H9 (cell line): ENCODE data around the gene SPRYD3. TPM values are rescaled to one million over a fixed set of nuclear protein-coding genes. Genes with fewer than 3 reads are reported as not detected.

Experiments
- DNase-seq: peaks from one replicate; pipeline ENCODE4 v3.0.0-alpha.2; 2017
- H2AFZ ChIP-seq: one replicate; pipeline ENCODE4 v1.6.1; 2013; ENCODE audit warnings: mild to moderate bottlenecking, low read length, control low read depth, moderate library complexity
- H2AK5ac ChIP-seq: 2 replicates; pipeline ENCODE4 v1.6.1; 2013; ENCODE audit warnings: low read length, control low read depth, mixed read lengths; ENCODE audit not compliant: insufficient read length
- H2BK120ac ChIP-seq: one replicate; pipeline ENCODE4 v1.6.1; 2013; ENCODE audit warnings: low read depth, mild to moderate bottlenecking, low read length, control low read depth, inconsistent platforms; ENCODE audit not compliant: poor library complexity, severe bottlenecking
- H2BK12ac ChIP-seq: 2 replicates; pipeline ENCODE4 v1.6.1; 2013; ENCODE audit warnings: low read length, control low read depth, mixed read lengths, low read depth; ENCODE audit not compliant: insufficient read length
- H2BK15ac ChIP-seq: 2 replicates; pipeline ENCODE4 v1.6.1; 2013; ENCODE audit warnings: low read depth, low read length, control low read depth
- H2BK20ac ChIP-seq: one replicate; pipeline ENCODE4 v1.6.1; 2013; ENCODE audit warnings: low read depth, mild to moderate bottlenecking, low read length, control low read depth, inconsistent platforms; ENCODE audit not compliant: poor library complexity, severe bottlenecking
- H2BK5ac ChIP-seq: 2 replicates; pipeline ENCODE4 v1.6.1; 2013; ENCODE audit warnings: low read length, control low read depth, mixed read lengths; ENCODE audit not compliant: insufficient read length
- H3K14ac ChIP-seq: 2 replicates; pipeline ENCODE4 v1.6.1; 2013; ENCODE audit warnings: low read length, control low read depth; ENCODE audit not compliant: insufficient read depth
- H3K18ac ChIP-seq: 2 replicates; pipeline ENCODE4 v1.6.1; 2013; ENCODE audit warnings: low read depth, mild to moderate bottlenecking, mixed read lengths, low read length, control low read depth; ENCODE audit not compliant: insufficient read length
- H3K23ac ChIP-seq: 2 replicates; pipeline ENCODE4 v1.6.1; 2013; ENCODE audit warnings: low read length, control low read depth, mixed read lengths, low read depth; ENCODE audit not compliant: insufficient read length
- H3K23me2 ChIP-seq: 2 replicates; pipeline ENCODE4 v1.6.1; 2013; ENCODE audit warnings: low read depth, mild to moderate bottlenecking, mixed read lengths, low read length, control low read depth; ENCODE audit not compliant: insufficient read length, poor library complexity, severe bottlenecking
- H3K27ac ChIP-seq: 2 replicates; pipeline ENCODE4 v1.5.1; 2013; ENCODE audit warnings: low read length, control low read depth, mixed read lengths, low read depth; ENCODE audit not compliant: insufficient read length
- H3K27me3 ChIP-seq: 2 replicates; pipeline ENCODE4 v1.6.1; 2013; ENCODE audit warnings: low read length, control low read depth, inconsistent platforms; ENCODE audit not compliant: insufficient read depth
- H3K4ac ChIP-seq: 2 replicates; pipeline ENCODE4 v1.6.1; 2013; ENCODE audit warnings: low read depth, mild to moderate bottlenecking, control low read depth, inconsistent platforms, low read length, moderate library complexity
- H3K4me1 ChIP-seq: 2 replicates; pipeline ENCODE4 v1.6.1; 2013; ENCODE audit warnings: low read length, control low read depth, inconsistent platforms; ENCODE audit not compliant: insufficient read depth
- H3K4me2 ChIP-seq: 2 replicates; pipeline ENCODE4 v1.6.1; 2013; ENCODE audit warnings: low read length, control low read depth, mixed read lengths; ENCODE audit not compliant: insufficient read length, insufficient read depth
- H3K56ac ChIP-seq: 2 replicates; pipeline ENCODE4 v1.6.1; 2013; ENCODE audit warnings: low read depth, mild to moderate bottlenecking, mixed read lengths, low read length, control low read depth; ENCODE audit not compliant: insufficient read length
- H3K79me1 ChIP-seq: 2 replicates; pipeline ENCODE4 v1.6.1; 2013; ENCODE audit warnings: low read depth, mild to moderate bottlenecking, moderate library complexity, low read length, control low read depth, inconsistent platforms; ENCODE audit not compliant: insufficient read depth, poor library complexity, severe bottlenecking
- H3K79me2 ChIP-seq: 2 replicates; pipeline ENCODE4 v1.6.1; 2013; ENCODE audit warnings: low read length, control low read depth, inconsistent platforms; ENCODE audit not compliant: insufficient read depth
- H3K9ac ChIP-seq: 2 replicates; pipeline ENCODE4 v1.6.1; 2013; ENCODE audit warnings: low read length, control low read depth, mixed read lengths; ENCODE audit not compliant: insufficient read length; ENCODE audit errors: extremely low read depth
- H3K9me3 ChIP-seq: one replicate; pipeline ENCODE4 v1.6.1; 2013; ENCODE audit warnings: low read depth, low read length, inconsistent platforms; ENCODE audit not compliant: control insufficient read depth
- H3T11ph ChIP-seq: one replicate; pipeline ENCODE4 v1.6.1; 2013; ENCODE audit warnings: mild to moderate bottlenecking, low read length, control low read depth, inconsistent platforms
- H4K20me1 ChIP-seq: one replicate; pipeline ENCODE4 v1.6.1; 2013; ENCODE audit not compliant: control insufficient read depth, insufficient read length, insufficient read depth
- H4K5ac ChIP-seq: 2 replicates; pipeline ENCODE4 v1.6.1; 2013; ENCODE audit warnings: low read depth, mild to moderate bottlenecking, mixed read lengths, low read length, control low read depth; ENCODE audit not compliant: insufficient read length
- H4K8ac ChIP-seq: replicated peaks from 2 replicates; pipeline ENCODE4 v1.6.1; 2013; ENCODE audit warnings: low read length, control low read depth, mixed read lengths, low read depth; ENCODE audit not compliant: insufficient read length
- H4K91ac ChIP-seq: 2 replicates; pipeline ENCODE4 v1.6.1; 2013; ENCODE audit warnings: low read depth, mild to moderate bottlenecking, moderate library complexity, mixed read lengths, low read length, control low read depth; ENCODE audit not compliant: insufficient read length
- H3K27ac Mint-ChIP-seq, 3 experiments: 2 replicates in 2 of 3; 3 replicates in 1 of 3; pipeline ENCODE4 v1.8.0; 2020 to 2021; ENCODE audit warnings: mixed read lengths in 3 of 3, mild to moderate bottlenecking in 1 of 3, moderate library complexity in 1 of 3
- H3K27me3 Mint-ChIP-seq: 2 replicates; pipeline ENCODE4 v1.8.0; 2021; ENCODE audit warnings: low read depth, mild to moderate bottlenecking, moderate library complexity, mixed read lengths
- H3K36me3 Mint-ChIP-seq, 3 experiments: 2 replicates in 2 of 3; 3 replicates in 1 of 3; pipeline ENCODE4 v1.8.0; 2020 to 2021; ENCODE audit warnings: low read depth in 3 of 3, mixed read lengths in 3 of 3; ENCODE audit not compliant: insufficient read depth in 1 of 3
- H3K4me1 Mint-ChIP-seq, 2 experiments: 2 replicates each; pipeline ENCODE4 v1.8.0; 2020; ENCODE audit warnings: mixed read lengths in 2 of 2
- H3K4me3 Mint-ChIP-seq, 2 experiments: 2 replicates in 1 of 2; 3 replicates in 1 of 2; pipeline ENCODE4 v1.8.0; 2020 to 2021; ENCODE audit warnings: mild to moderate bottlenecking in 2 of 2, mixed read lengths in 2 of 2, moderate library complexity in 1 of 2
- H3K9me3 Mint-ChIP-seq, 2 experiments: 2 replicates in 1 of 2; 3 replicates in 1 of 2; pipeline ENCODE4 v1.8.0; 2020; ENCODE audit warnings: mild to moderate bottlenecking in 2 of 2, mixed read lengths in 2 of 2, moderate library complexity in 1 of 2
- WGBS: extraction: QIAGEN DNeasy Blood & Tissue Kit; methylation state at CpG from one replicate; pipeline ENCODE4 v1.1.7; 2013; ENCODE audit warnings: missing lambda C conversion rate, low lambda C conversion rate, mixed read lengths; ENCODE audit not compliant: insufficient read length; ENCODE audit errors: extremely low coverage; 5-methylcytosine and 5-hydroxymethylcytosine counted together
- total RNA-seq: library from RNA; stranded (reverse); gene quantifications from 2 replicates; pipeline ENCODE4 v1.2.1, GENCODE V29; 2021
- TF ChIP-seq, protein P1 (sequence below): fragments of 200-600 bp; sonication (generic); conservative IDR thresholded peaks from 3 replicates; pipeline ENCODE4 v1.8.0; 2021; ENCODE audit warnings: antibody characterized with exemption, mild to moderate bottlenecking

SPRYD3 gene
- total RNA-seq, 1 experiment from 2014 or later, result 6.5 TPM

DNA sequence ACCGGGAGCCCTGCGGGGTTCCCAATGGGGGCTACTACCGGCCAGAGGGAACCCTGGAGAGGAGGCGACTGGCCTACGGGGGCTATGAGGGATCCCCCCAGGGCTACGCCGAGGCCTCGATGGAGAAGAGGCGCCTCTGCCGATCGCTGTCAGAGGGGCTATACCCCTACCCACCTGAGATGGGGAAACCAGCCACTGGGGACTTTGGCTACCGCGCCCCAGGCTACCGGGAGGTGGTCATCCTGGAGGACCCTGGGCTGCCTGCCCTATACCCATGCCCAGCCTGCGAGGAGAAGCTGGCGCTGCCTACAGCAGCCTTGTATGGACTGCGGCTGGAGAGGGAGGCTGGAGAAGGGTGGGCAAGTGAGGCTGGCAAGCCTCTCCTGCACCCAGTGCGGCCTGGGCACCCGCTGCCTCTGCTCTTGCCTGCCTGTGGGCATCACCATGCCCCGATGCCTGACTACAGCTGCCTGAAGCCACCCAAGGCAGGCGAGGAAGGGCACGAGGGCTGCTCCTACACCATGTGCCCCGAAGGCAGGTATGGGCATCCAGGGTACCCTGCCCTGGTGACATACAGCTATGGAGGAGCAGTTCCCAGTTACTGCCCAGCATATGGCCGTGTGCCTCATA lies 19.6 kb downstream of the SPRYD3 start:
- Histone ChIP-seq H3K18ac (no peak overlapping the region), H4K20me1 (no peaks in the 10 kb centered on the region), H3K27ac (no peak overlapping the region), H4K5ac (no peak overlapping the region), H3K4ac (no peak overlapping the region), H3K9me3 (no peaks in the 10 kb centered on the region), H2AK5ac (no peak overlapping the region), H3K4me1 (no peaks in the 10 kb centered on the region), H3K56ac (no peak overlapping the region), H3K9ac (no peak overlapping the region), H2AFZ (no peak overlapping the region), H3K4me2 (no peak overlapping the region), H3K23ac (no peak overlapping the region), H3K27me3 (peaks cover 2% of the 10 kb centered on the region; the same call in 1 of the 2 replicates), H2BK120ac (no peak overlapping the region), H4K91ac (no peak overlapping the region), H3K14ac (no peak overlapping the region; the same call in 1 of the 2 replicates), H3K79me2 (no peaks in the 10 kb centered on the region), H2BK15ac (no peak overlapping the region), H3K23me2 (no peaks in the 10 kb centered on the region), H2BK5ac (no peak overlapping the region), H2BK12ac (no peak overlapping the region), H3T11ph (no peak overlapping the region), H2BK20ac (no peak overlapping the region), H3K79me1 (no peaks in the 10 kb centered on the region), H4K8ac (no peak overlapping the region)
- H3K36me3 Mint-ChIP-seq, result peaks cover 0 to 4% (median 0%) of the 10 kb centered on the region in 3 experiments; a peak in 2 of 7 replicates
- no peak for DNase-seq
- no peak overlapping the region for H3K27ac Mint-ChIP-seq
- no peak overlapping the region for H3K4me3 Mint-ChIP-seq
- TF ChIP-seq, protein P1, sequence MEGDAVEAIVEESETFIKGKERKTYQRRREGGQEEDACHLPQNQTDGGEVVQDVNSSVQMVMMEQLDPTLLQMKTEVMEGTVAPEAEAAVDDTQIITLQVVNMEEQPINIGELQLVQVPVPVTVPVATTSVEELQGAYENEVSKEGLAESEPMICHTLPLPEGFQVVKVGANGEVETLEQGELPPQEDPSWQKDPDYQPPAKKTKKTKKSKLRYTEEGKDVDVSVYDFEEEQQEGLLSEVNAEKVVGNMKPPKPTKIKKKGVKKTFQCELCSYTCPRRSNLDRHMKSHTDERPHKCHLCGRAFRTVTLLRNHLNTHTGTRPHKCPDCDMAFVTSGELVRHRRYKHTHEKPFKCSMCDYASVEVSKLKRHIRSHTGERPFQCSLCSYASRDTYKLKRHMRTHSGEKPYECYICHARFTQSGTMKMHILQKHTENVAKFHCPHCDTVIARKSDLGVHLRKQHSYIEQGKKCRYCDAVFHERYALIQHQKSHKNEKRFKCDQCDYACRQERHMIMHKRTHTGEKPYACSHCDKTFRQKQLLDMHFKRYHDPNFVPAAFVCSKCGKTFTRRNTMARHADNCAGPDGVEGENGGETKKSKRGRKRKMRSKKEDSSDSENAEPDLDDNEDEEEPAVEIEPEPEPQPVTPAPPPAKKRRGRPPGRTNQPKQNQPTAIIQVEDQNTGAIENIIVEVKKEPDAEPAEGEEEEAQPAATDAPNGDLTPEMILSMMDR, result no peak
- H3K27me3 Mint-ChIP-seq, result peaks cover 52% of the 10 kb centered on the region
- H3K4me1 Mint-ChIP-seq, result peaks cover 6 to 10% of the 10 kb centered on the region in 2 experiments
- no peaks in the 10 kb centered on the region for H3K9me3 Mint-ChIP-seq
- WGBS, result no CpG with 5 or more reads among the region's 24 CpGs
